GM12872 (cell line): ENCODE data around the gene STRN4.

Experiments used
- CTCF ChIP-seq: IDR thresholded peaks from 3 replicates; pipeline ENCODE4 v1.5.1; 2011; ENCODE audit warnings: low read depth, mild to moderate bottlenecking, low read length, moderate library complexity; ENCODE audit not compliant: insufficient read depth

The STRN4 gene

GRCh38 chr19:46732966-46733689 is 13.1 kb downstream of the STRN4 start:
- no peak for TF ChIP-seq CTCF

- TF ChIP-seq CTCF, result no peak
These were observed 13.9 kb downstream of the STRN4 start for GRCh38 chr19:46732172-46732938.

- no peak for TF ChIP-seq CTCF
These were observed 14.7 kb downstream of the STRN4 start for GRCh38 chr19:46731584-46731983.

- TF ChIP-seq CTCF, result no peak
These were observed 15.2 kb downstream of the STRN4 start for GRCh38 chr19:46731007-46731501.

GRCh38 chr19:46730595-46730994 is 15.7 kb downstream of the STRN4 start:
- no peak for TF ChIP-seq CTCF

- no peak for TF ChIP-seq CTCF
These were observed 16.1 kb downstream of the STRN4 start for GRCh38 chr19:46730187-46730586.

- no peak for TF ChIP-seq CTCF
These were observed 16.6 kb downstream of the STRN4 start for GRCh38 chr19:46729696-46730095.
